GM19025 (cell line): ENCODE measurements around the gene REEP1.
"Not testable (repeated sequence)": the region's sequence is repeated elsewhere in the genome, so short reads cannot be mapped to it uniquely, and the experiment has no call there.

ENCODE experiments used
- ATAC-seq: cut with Tn5 transposase; IDR thresholded peaks from one replicate; pipeline ENCODE4 v1.9.1; 2021; ENCODE audit warnings: mild to moderate bottlenecking, low read depth, moderate library complexity; ENCODE audit not compliant: unreplicated experiment

REEP1 gene

GRCh38 chr2:86203614-86204013, 133.8 kb downstream of the REEP1 start:
- ATAC-seq, result no peak

- ATAC-seq, result no peak
Measured at GRCh38 chr2:86202702-86203101, 134.7 kb downstream of the REEP1 start.

GRCh38 chr2:86202336-86202692, 135.1 kb downstream of the REEP1 start:
- ATAC-seq, result no peak

- ATAC-seq, result no peak
Measured at GRCh38 chr2:86201671-86202335, 135.6 kb downstream of the REEP1 start.

GRCh38 chr2:86200564-86200963, 136.9 kb downstream of the REEP1 start:
- not testable (repeated sequence) for ATAC-seq

GRCh38 chr2:86199834-86200177, 137.6 kb downstream of the REEP1 start:
- no peak for ATAC-seq

GRCh38 chr2:86195808-86196387, 141.5 kb downstream of the REEP1 start:
- no peak for ATAC-seq

- peak; percentile 84 for ATAC-seq
Measured at GRCh38 chr2:86195055-86195807, 142.2 kb downstream of the REEP1 start, which contains the start of gene IMMT. TSS of gene IMMT (minus strand) at chr2:86195462. CDS start at chr2:86195382, 80 bp downstream.

- ATAC-seq, result no peak
Measured at GRCh38 chr2:86194751-86195054, 142.7 kb downstream of the REEP1 start.

- ATAC-seq, result no peak
Measured at GRCh38 chr2:86193901-86194567, 143.4 kb downstream of the REEP1 start.

- no peak for ATAC-seq
Measured at GRCh38 chr2:86189782-86190416, 147.5 kb downstream of the REEP1 start.

- no peak for ATAC-seq
Measured at GRCh38 chr2:86186431-86186830, 151.0 kb downstream of the REEP1 start.

- ATAC-seq, result no peak
Measured at GRCh38 chr2:86185517-86186212, 151.8 kb downstream of the REEP1 start.

- no peak for ATAC-seq
Measured at GRCh38 chr2:86176597-86176996, 160.8 kb downstream of the REEP1 start.

GRCh38 chr2:86175828-86176227, 161.6 kb downstream of the REEP1 start:
- ATAC-seq, result no peak

GRCh38 chr2:86174445-86174844, 163.0 kb downstream of the REEP1 start:
- ATAC-seq, result no peak

- no peak for ATAC-seq
Measured at GRCh38 chr2:86172610-86173009, 164.8 kb downstream of the REEP1 start.

- ATAC-seq, result no peak
Measured at GRCh38 chr2:86171295-86171694, 166.1 kb downstream of the REEP1 start.

GRCh38 chr2:86170449-86170848, 167.0 kb downstream of the REEP1 start:
- no peak for ATAC-seq
